Activated T-cell treated with anti-CD3 and anti-CD28 coated beads, Interleukin-2, amount 50 U/mL, for 24 hours (primary cell): ENCODE data around the gene TNIK.

Source experiments
- DNase-seq: peaks from one replicate; pipeline ENCODE4 v3.0.0-alpha.2; 2020
- H3K27ac Mint-ChIP-seq: 2 replicates; pipeline ENCODE4 v1.8.0; 2020; ENCODE audit warnings: mild to moderate bottlenecking, mixed read lengths
- H3K27me3 Mint-ChIP-seq: 2 replicates; pipeline ENCODE4 v1.8.0; 2020; ENCODE audit warnings: mixed read lengths
- H3K36me3 Mint-ChIP-seq: 2 replicates; pipeline ENCODE4 v1.8.0; 2020; ENCODE audit warnings: low read depth, mixed read lengths
- H3K4me1 Mint-ChIP-seq: 2 replicates; pipeline ENCODE4 v1.8.0; 2020; ENCODE audit warnings: low read depth, mixed read lengths
- H3K4me3 Mint-ChIP-seq: 2 replicates; pipeline ENCODE4 v1.8.0; 2020; ENCODE audit warnings: mild to moderate bottlenecking, moderate library complexity, mixed read lengths
- H3K9me3 Mint-ChIP-seq: 2 replicates; pipeline ENCODE4 v1.8.0; 2020; ENCODE audit warnings: mixed read lengths

TNIK gene

DNA sequence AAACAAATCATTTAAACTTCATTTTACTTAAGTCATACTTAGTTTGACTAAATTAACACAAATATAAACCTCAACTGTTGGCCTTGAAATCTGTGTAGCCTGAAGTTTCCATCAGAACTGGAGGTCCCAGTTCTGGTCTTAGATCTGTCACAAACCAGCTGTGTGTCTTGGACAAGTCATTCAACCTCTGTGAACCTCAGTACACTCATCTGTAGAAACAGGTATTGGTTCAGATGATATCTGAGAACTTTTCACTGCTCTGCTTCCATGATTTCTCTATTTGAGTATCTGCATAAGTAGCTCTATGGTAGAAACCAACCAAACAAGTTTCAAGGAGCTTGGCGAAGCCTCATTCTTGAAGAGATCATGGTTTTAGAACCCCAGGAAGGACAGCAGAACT is 373.3 kb downstream of the TNIK start:
- H3K27ac Mint-ChIP-seq, result no peak overlapping the region
- H3K36me3 Mint-ChIP-seq, result peaks cover 84% of the 10 kb centered on the region
- H3K4me3 Mint-ChIP-seq, result no peak overlapping the region
- H3K27me3 Mint-ChIP-seq, result no peaks in the 10 kb centered on the region
- no peak for DNase-seq
- no peaks in the 10 kb centered on the region for H3K9me3 Mint-ChIP-seq
- H3K4me1 Mint-ChIP-seq, result peaks cover 4% of the 10 kb centered on the region

- DNase-seq, result no peak
- H3K9me3 Mint-ChIP-seq, result no peaks in the 10 kb centered on the region
- H3K27me3 Mint-ChIP-seq, result no peaks in the 10 kb centered on the region
- no peaks in the 10 kb centered on the region for H3K4me1 Mint-ChIP-seq
- no peak overlapping the region for H3K4me3 Mint-ChIP-seq
- H3K36me3 Mint-ChIP-seq, result peaks cover 79% of the 10 kb centered on the region
- H3K27ac Mint-ChIP-seq, result no peak overlapping the region
These were observed 382.9 kb downstream of the TNIK start for GRCh38 chr3:171077261-171077660.

- Mint-ChIP-seq H3K36me3 (peaks cover 80% of the 10 kb centered on the region), H3K9me3 (no peaks in the 10 kb centered on the region), H3K4me1 (no peaks in the 10 kb centered on the region), H3K4me3 (no peak overlapping the region), H3K27me3 (no peaks in the 10 kb centered on the region), H3K27ac (no peak overlapping the region)
- DNase-seq, result no peak
These were observed 387.8 kb downstream of the TNIK start for GRCh38 chr3:171072432-171072831.

DNA sequence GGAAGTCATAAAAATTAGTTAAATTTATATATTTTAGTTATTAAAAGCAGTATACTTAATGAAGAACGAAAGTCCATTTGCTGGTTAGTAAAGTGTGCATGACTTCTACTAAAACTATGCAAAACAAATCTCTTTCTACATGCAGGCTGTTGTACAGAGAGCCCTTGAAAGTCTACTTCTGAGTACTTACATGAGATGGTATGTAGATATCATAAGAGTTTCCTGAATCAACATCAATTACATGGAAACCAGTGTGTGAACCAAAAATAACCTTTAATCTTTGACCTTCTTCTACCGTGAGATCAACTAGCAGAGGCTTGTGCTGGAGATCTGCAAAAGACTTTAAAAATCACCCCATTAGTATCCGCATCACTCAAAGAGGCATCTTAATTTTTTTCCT is 391.5 kb downstream of the TNIK start:
- H3K36me3 Mint-ChIP-seq, result peaks cover 89% of the 10 kb centered on the region
- no peaks in the 10 kb centered on the region for H3K9me3 Mint-ChIP-seq

GRCh38 chr3:171066206-171066605 is 394.0 kb downstream of the TNIK start:
- no peaks in the 10 kb centered on the region for H3K27me3 Mint-ChIP-seq
- H3K9me3 Mint-ChIP-seq, result no peaks in the 10 kb centered on the region
- no peak overlapping the region for H3K27ac Mint-ChIP-seq
- peaks cover 81% of the 10 kb centered on the region for H3K36me3 Mint-ChIP-seq
- H3K4me1 Mint-ChIP-seq, result no peaks in the 10 kb centered on the region
- H3K4me3 Mint-ChIP-seq, result no peak overlapping the region
- DNase-seq, result no peak

More for the DNA sequence above, 391.5 kb downstream of the TNIK start:
- Mint-ChIP-seq H3K27me3 (no peaks in the 10 kb centered on the region), H3K4me1 (no peaks in the 10 kb centered on the region), H3K27ac (no peak overlapping the region), H3K4me3 (no peak overlapping the region)
- no peak for DNase-seq

GRCh38 chr3:171065732-171066131 is 394.5 kb downstream of the TNIK start:
- H3K4me3 Mint-ChIP-seq, result no peak overlapping the region
- no peaks in the 10 kb centered on the region for H3K4me1 Mint-ChIP-seq
- no peak overlapping the region for H3K27ac Mint-ChIP-seq
- no peaks in the 10 kb centered on the region for H3K9me3 Mint-ChIP-seq
- peaks cover 77% of the 10 kb centered on the region for H3K36me3 Mint-ChIP-seq
- H3K27me3 Mint-ChIP-seq, result no peaks in the 10 kb centered on the region
- no peak for DNase-seq

DNA sequence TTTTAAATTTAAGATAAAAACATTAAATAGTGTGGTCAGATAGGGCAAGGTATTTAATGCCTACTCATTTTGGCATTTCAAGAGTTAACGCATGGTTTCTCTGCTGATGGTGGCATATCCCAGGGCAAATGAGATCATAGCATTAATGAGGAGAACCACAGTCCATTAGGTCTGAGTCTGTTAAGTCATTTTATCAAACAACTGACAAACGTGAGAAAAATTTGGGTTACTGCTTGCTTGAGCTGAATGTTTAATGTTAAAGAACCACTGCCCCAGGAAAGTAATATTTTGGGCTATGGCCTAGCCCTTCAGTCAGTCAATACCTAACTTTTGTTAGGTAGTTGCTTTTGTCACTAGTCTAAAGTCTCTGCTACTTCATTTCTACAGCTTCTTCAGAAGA is 395.7 kb downstream of the TNIK start:
- Mint-ChIP-seq H3K4me3 (no peak overlapping the region), H3K27ac (no peak overlapping the region), H3K4me1 (no peaks in the 10 kb centered on the region), H3K9me3 (no peaks in the 10 kb centered on the region), H3K27me3 (no peaks in the 10 kb centered on the region), H3K36me3 (peaks cover 67% of the 10 kb centered on the region)
- no peak for DNase-seq

DNA sequence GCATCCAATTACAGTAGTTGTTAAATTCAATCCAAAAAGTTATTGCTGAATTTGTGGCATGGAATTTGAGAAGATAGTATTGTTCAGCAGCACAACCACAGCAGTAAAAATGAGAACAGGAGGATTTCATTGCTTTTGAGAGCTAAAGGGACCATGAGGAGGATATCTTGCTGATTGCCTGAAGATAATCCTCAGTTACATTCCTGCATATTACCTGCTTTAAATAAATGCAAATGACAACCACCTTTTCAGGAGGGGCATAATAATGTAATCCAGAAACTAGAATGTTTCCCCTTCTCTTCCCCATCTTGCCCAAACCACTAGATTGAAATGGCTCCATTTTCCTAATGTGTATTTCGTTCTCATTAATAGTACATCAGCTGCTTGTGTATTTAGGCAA is 398.5 kb downstream of the TNIK start:
- Mint-ChIP-seq H3K27ac (no peak overlapping the region), H3K27me3 (no peaks in the 10 kb centered on the region), H3K9me3 (no peaks in the 10 kb centered on the region), H3K4me1 (no peaks in the 10 kb centered on the region), H3K36me3 (peaks cover 48% of the 10 kb centered on the region), H3K4me3 (no peak overlapping the region)
- no peak for DNase-seq

GRCh38 chr3:171059978-171060377 is 400.2 kb downstream of the TNIK start:
- DNase-seq, result no peak
- H3K4me1 Mint-ChIP-seq, result no peaks in the 10 kb centered on the region
- H3K27me3 Mint-ChIP-seq, result no peaks in the 10 kb centered on the region
- no peak overlapping the region for H3K4me3 Mint-ChIP-seq
- H3K27ac Mint-ChIP-seq, result no peak overlapping the region
- no peaks in the 10 kb centered on the region for H3K9me3 Mint-ChIP-seq
- H3K36me3 Mint-ChIP-seq, result peaks cover 31% of the 10 kb centered on the region

- no peaks in the 10 kb centered on the region for H3K4me1 Mint-ChIP-seq
- peaks cover 21% of the 10 kb centered on the region for H3K36me3 Mint-ChIP-seq
- H3K27me3 Mint-ChIP-seq, result no peaks in the 10 kb centered on the region
- H3K4me3 Mint-ChIP-seq, result no peak overlapping the region
- no peak for DNase-seq
- no peaks in the 10 kb centered on the region for H3K9me3 Mint-ChIP-seq
- no peak overlapping the region for H3K27ac Mint-ChIP-seq
These were observed 401.2 kb downstream of the TNIK start for GRCh38 chr3:171058873-171059603.

DNA sequence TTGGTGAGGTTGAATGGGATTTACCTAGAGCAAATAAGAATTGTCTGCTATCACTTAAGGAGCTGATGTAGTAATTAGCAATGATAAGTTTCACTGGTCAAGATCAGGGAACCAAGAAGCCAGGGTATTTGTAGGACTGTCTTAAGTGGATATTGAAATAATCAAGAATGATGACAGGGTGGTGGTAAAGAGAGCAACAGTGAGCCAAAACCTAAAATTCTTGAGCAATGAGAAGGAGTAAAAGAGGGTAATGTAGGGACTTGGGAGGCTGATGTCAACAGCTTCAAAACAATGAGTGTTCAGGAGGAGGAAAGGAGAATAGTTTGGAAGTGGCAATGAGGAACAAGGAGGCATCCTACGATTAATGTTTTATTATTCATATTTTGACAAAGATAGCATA is 402.1 kb downstream of the TNIK start:
- no peak for DNase-seq
- Mint-ChIP-seq H3K27ac (no peak overlapping the region), H3K36me3 (peaks cover 12% of the 10 kb centered on the region), H3K27me3 (no peaks in the 10 kb centered on the region), H3K4me3 (no peak overlapping the region), H3K4me1 (no peaks in the 10 kb centered on the region), H3K9me3 (peaks cover 6% of the 10 kb centered on the region)

DNA sequence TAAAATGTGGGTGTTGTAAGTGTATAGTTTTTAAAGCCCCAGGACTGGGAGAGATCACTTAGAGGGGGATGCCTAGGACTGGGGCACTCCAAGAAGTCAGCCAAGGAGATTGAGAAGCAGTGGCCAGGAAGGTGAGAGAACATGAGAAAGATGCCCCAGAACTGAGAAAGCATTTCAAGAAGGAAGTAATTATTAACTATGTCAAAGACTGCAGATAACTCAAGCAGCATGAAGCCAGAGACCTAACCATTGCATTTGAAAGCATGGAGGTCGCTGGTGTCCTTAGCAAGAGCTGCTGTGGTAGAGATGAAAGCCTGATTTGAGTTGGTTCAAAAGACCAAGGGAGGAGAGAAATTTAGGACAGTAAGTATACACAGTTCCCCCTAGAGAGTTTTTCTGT is 403.1 kb downstream of the TNIK start:
- Mint-ChIP-seq H3K36me3 (peaks cover 5% of the 10 kb centered on the region), H3K4me3 (no peak overlapping the region), H3K27ac (no peak overlapping the region), H3K9me3 (peaks cover 8% of the 10 kb centered on the region), H3K4me1 (no peaks in the 10 kb centered on the region), H3K27me3 (peaks cover 1% of the 10 kb centered on the region)
- DNase-seq, result no peak

DNA sequence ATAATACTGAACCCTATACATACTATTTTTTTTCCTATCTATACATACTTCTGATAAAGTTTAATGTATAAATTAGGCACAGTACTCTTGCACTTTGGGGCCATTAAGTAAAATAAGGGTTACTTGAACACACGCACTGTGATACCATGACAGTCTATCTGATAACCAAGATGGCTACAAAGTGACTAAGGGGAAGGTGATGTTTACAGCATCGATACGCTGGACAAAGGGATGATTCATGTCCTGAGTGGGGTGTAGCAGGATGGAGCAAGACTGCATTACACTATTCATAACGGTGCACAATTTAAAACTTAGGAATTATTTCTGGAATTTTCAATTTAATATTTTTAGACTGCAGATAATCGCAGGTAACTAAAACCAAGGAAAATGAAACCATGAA is 403.7 kb downstream of the TNIK start:
- no peak for DNase-seq
- no peak overlapping the region for H3K27ac Mint-ChIP-seq
- H3K4me1 Mint-ChIP-seq, result no peaks in the 10 kb centered on the region
- peaks cover 10% of the 10 kb centered on the region for H3K9me3 Mint-ChIP-seq
- H3K36me3 Mint-ChIP-seq, result peaks cover 3% of the 10 kb centered on the region
- no peak overlapping the region for H3K4me3 Mint-ChIP-seq
- H3K27me3 Mint-ChIP-seq, result peaks cover 5% of the 10 kb centered on the region

- no peak for DNase-seq
- peaks cover 10% of the 10 kb centered on the region for H3K9me3 Mint-ChIP-seq
- H3K27ac Mint-ChIP-seq, result no peak overlapping the region
- no peak overlapping the region for H3K4me3 Mint-ChIP-seq
- H3K27me3 Mint-ChIP-seq, result peaks cover 5% of the 10 kb centered on the region
- H3K36me3 Mint-ChIP-seq, result peaks cover 1% of the 10 kb centered on the region
- no peaks in the 10 kb centered on the region for H3K4me1 Mint-ChIP-seq
These were observed 404.6 kb downstream of the TNIK start for GRCh38 chr3:171055336-171056178.

DNA sequence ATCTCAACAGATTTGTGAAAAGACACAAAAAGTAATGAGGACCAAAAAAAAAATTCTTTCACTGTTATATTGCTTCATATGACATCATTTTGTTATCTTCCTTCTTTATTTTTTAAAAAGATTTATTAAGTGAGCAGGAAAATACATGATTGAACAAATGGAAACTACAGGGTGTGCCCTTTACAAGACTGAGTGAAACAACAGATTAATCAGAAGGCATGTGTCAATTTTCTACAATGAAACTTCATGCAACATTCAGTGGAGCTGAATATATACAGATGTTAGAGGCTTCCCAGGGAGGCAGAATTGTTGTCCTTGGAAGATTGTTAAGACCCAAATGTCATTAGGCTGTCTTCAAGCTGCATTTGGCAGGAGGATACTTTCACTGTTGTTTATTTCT is 405.3 kb downstream of the TNIK start:
- Mint-ChIP-seq H3K27ac (no peak overlapping the region), H3K9me3 (peaks cover 10% of the 10 kb centered on the region), H3K4me1 (no peaks in the 10 kb centered on the region), H3K4me3 (no peak overlapping the region), H3K27me3 (peaks cover 8% of the 10 kb centered on the region), H3K36me3 (no peaks in the 10 kb centered on the region)
- no peak for DNase-seq
